PC-9 (cell line): ENCODE data around the gene CYTH3. TPM values are rescaled to one million over a fixed set of nuclear protein-coding genes. Genes with fewer than 3 reads are reported as not detected.

Source experiments
- BruUV-seq: library from RNA; stranded (reverse); fragments of 400-500 nt; replicated peaks from 2 replicates; lab custom pipeline; 2021; lab: Mats Ljungman, UMichigan
- CTCF ChIA-PET: fragments of 300-600 bp; sonication (Branson Sonifier 250); formaldehyde crosslinking; loops from one replicate; lab custom pipeline; 2022; ENCODE audit warnings: antibody characterized with exemption; lab: Charles Lee
- POLR2A ChIA-PET: fragments of 300-600 bp; sonication (Branson Sonifier 250); formaldehyde crosslinking; loops from one replicate; lab custom pipeline; 2022; ENCODE audit warnings: antibody characterized with exemption; ENCODE audit not compliant: unreplicated experiment; lab: Charles Lee
- DNase-seq, 2 experiments: peaks; one replicate each; pipeline versions ENCODE4 v3.0.0 to v3.0.0-alpha.2; 2015 to 2022; ENCODE audit warnings: mixed read lengths in 1 of 2
- H2AFZ ChIP-seq: fragments of 200-600 bp; sonication (generic); 2 replicates; pipeline ENCODE4 v1.8.1; 2017; ENCODE audit warnings: antibody characterized with exemption
- H3F3A ChIP-seq: fragments of 200-600 bp; sonication (generic); 2 replicates; pipeline ENCODE4 v1.8.1; 2017; ENCODE audit warnings: antibody characterized with exemption, mild to moderate bottlenecking, low read depth; ENCODE audit not compliant: insufficient read depth
- H3K27ac ChIP-seq: fragments of 200-600 bp; sonication (generic); 2 replicates; pipeline ENCODE4 v1.6.1; 2016; ENCODE audit warnings: mixed run types
- H3K27me3 ChIP-seq: fragments of 200-600 bp; sonication (generic); 2 replicates; pipeline ENCODE4 v1.6.1; 2016; ENCODE audit warnings: low read depth, mixed run types; ENCODE audit not compliant: insufficient read depth
- H3K36me3 ChIP-seq: fragments of 200-600 bp; sonication (generic); 2 replicates; pipeline ENCODE4 v1.6.1; 2016; ENCODE audit warnings: low read depth, mixed run types
- H3K4me1 ChIP-seq: fragments of 200-600 bp; sonication (generic); replicated peaks from 2 replicates; pipeline ENCODE4 v1.6.1; 2016; ENCODE audit warnings: mixed run types; ENCODE audit not compliant: insufficient read depth
- H3K4me2 ChIP-seq: fragments of 200-600 bp; sonication (generic); 2 replicates; pipeline ENCODE4 v1.6.1; 2017; ENCODE audit warnings: mixed run types
- H3K4me3 ChIP-seq: fragments of 200-600 bp; sonication (generic); 2 replicates; pipeline ENCODE4 v1.6.1; 2016; ENCODE audit warnings: mixed run types
- H3K79me2 ChIP-seq: fragments of 200-600 bp; sonication (generic); 2 replicates; pipeline ENCODE4 v1.6.1; 2017; ENCODE audit warnings: low read depth, mixed run types
- H3K9me2 ChIP-seq: fragments of 200-600 bp; sonication (generic); 2 replicates; pipeline ENCODE4 v1.8.1; 2017; ENCODE audit warnings: mild to moderate bottlenecking; ENCODE audit not compliant: insufficient read depth
- H3K9me3 ChIP-seq: fragments of 200-600 bp; sonication (generic); 2 replicates; pipeline ENCODE4 v1.8.1; 2016; ENCODE audit warnings: low read depth; ENCODE audit not compliant: insufficient read depth
- H4K20me1 ChIP-seq: fragments of 200-600 bp; sonication (generic); 2 replicates; pipeline ENCODE4 v1.8.1; 2017; ENCODE audit not compliant: insufficient read depth
- EZH2 ChIP-seq: fragments of 200-600 bp; sonication (generic); IDR thresholded peaks from 2 replicates; pipeline ENCODE4 v1.8.0; 2017; ENCODE audit warnings: antibody characterized with exemption, low read depth
- intact Hi-C: fragments of 100-400 bp; cut with micrococcal nuclease; formaldehyde crosslinking; loops from one replicate; pipeline ENCODE4 v1.10.0; 2022; ENCODE audit not compliant: unreplicated experiment
- total RNA-seq: library from RNA; stranded (reverse); gene quantifications from 2 replicates; pipeline ENCODE4 v1.2.3, GENCODE V29; 2021
- TF ChIP-seq, protein P1 (sequence below): fragments of 200-600 bp; sonication (generic); conservative IDR thresholded peaks from 2 replicates; pipeline ENCODE4 v1.6.1; 2017; ENCODE audit warnings: mixed run types, antibody characterized with exemption, mild to moderate bottlenecking, moderate library complexity

Gene CYTH3
- total RNA-seq, 1 experiment from 2014 or later, result 84.4 TPM

DNA sequence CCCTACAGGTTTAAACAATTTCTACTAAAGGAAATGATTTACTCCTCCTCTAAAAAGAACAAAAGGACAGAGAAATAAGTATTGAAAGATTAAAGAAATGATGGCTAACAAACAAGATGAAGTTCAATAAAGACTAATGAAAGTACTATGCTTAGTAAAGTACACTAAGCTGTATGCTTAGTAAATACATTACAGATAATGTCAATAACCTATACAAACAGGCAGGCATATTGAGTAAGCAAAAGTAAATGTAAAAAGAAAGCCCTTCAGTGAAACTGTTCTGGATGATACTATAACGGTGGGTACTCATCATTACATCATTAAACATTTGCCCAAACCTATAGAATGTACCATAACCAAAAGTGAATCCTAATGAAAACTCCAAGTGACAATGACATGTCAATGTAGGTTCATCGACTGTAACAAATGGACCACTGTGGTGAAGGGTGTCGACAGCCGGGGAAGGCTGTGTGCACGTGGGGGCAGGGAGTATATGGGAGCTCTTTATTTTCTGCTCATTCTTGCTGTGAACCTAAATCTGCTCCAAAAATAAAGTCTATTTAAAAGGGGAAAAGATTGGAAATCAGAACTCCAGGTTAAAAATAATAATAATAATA lies 34.0 kb downstream of the CYTH3 start:
- peaks cover 43% of the 10 kb centered on the region for H3K79me2 ChIP-seq
- H3K36me3 ChIP-seq, result no peaks in the 10 kb centered on the region
- TF ChIP-seq EZH2, result no peak
- TF ChIP-seq, protein P1, sequence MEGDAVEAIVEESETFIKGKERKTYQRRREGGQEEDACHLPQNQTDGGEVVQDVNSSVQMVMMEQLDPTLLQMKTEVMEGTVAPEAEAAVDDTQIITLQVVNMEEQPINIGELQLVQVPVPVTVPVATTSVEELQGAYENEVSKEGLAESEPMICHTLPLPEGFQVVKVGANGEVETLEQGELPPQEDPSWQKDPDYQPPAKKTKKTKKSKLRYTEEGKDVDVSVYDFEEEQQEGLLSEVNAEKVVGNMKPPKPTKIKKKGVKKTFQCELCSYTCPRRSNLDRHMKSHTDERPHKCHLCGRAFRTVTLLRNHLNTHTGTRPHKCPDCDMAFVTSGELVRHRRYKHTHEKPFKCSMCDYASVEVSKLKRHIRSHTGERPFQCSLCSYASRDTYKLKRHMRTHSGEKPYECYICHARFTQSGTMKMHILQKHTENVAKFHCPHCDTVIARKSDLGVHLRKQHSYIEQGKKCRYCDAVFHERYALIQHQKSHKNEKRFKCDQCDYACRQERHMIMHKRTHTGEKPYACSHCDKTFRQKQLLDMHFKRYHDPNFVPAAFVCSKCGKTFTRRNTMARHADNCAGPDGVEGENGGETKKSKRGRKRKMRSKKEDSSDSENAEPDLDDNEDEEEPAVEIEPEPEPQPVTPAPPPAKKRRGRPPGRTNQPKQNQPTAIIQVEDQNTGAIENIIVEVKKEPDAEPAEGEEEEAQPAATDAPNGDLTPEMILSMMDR, result no peak
- H3K9me2 ChIP-seq, result no peaks in the 10 kb centered on the region; the same call in 1 of the 2 replicates
- DNase-seq, result no peak
- no peak overlapping the region for H3K27ac ChIP-seq
- no TSS peak for BruUV-seq
- no peak overlapping the region for H3K4me2 ChIP-seq
- POLR2A ChIA-PET, result no interaction called here
- H3K4me1 ChIP-seq, result no peaks in the 10 kb centered on the region
- CTCF ChIA-PET, result no interaction called here
- no peak overlapping the region for H2AFZ ChIP-seq
- no peaks in the 10 kb centered on the region for H3K9me3 ChIP-seq
- no peaks in the 10 kb centered on the region for H3F3A ChIP-seq
- H3K27me3 ChIP-seq, result no peaks in the 10 kb centered on the region
- no peak overlapping the region for H3K4me3 ChIP-seq
- H4K20me1 ChIP-seq, result peaks cover 10% of the 10 kb centered on the region; the same call in 1 of the 2 replicates
- intact Hi-C loops, result no loop called here

- POLR2A ChIA-PET, result no interaction called here
- H3K4me1 ChIP-seq, result no peaks in the 10 kb centered on the region
- peaks cover 42% of the 10 kb centered on the region for H3K79me2 ChIP-seq
- H2AFZ ChIP-seq, result no peak overlapping the region
- H3K9me2 ChIP-seq, result no peaks in the 10 kb centered on the region; the same call in 1 of the 2 replicates
- no peak overlapping the region for H3K27ac ChIP-seq
- no peaks in the 10 kb centered on the region for H3K27me3 ChIP-seq
- H3K4me2 ChIP-seq, result no peak overlapping the region
- no peak for TF ChIP-seq EZH2
- TF ChIP-seq, protein P1, result no peak
- H3F3A ChIP-seq, result no peaks in the 10 kb centered on the region
- peaks cover 10% of the 10 kb centered on the region; the same call in 1 of the 2 replicates for H4K20me1 ChIP-seq
- BruUV-seq, result no TSS peak
- no peaks in the 10 kb centered on the region for H3K36me3 ChIP-seq
- intact Hi-C loops, result no loop called here
- CTCF ChIA-PET, result no interaction called here
- no peak overlapping the region for H3K4me3 ChIP-seq
- no peaks in the 10 kb centered on the region for H3K9me3 ChIP-seq
- DNase-seq, result no peak
Observed at GRCh38 chr7:6237730-6238129, 34.7 kb downstream of the CYTH3 start.

DNA sequence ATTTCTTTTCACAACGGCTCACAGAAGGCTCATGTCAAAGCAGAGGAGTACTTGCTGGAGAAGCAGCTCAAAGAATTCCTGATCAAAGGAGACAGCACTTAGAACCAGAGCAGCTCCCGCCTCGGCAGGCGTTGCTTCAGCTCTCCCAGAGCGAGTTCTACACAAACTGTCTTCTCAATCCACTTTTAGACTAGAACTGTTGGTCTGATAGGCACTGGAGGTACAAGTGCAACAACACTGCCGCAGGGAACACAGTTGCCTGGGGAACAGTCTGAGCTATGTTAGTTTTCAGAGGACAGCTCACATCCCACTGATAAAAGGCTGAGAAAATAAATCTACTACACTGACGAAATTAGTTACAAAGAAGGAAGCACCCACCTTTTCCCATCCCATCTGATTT lies 35.4 kb downstream of the CYTH3 start:
- Histone ChIP-seq H3F3A (peaks cover 3% of the 10 kb centered on the region; the same call in 1 of the 2 replicates), H4K20me1 (peaks cover 10% of the 10 kb centered on the region; the same call in 1 of the 2 replicates), H3K4me3 (no peak overlapping the region), H3K79me2 (peaks cover 43% of the 10 kb centered on the region), H2AFZ (no peak overlapping the region), H3K9me2 (no peaks in the 10 kb centered on the region; the same call in 1 of the 2 replicates), H3K27ac (no peak overlapping the region), H3K4me1 (no peaks in the 10 kb centered on the region), H3K9me3 (no peaks in the 10 kb centered on the region), H3K4me2 (no peak overlapping the region), H3K27me3 (no peaks in the 10 kb centered on the region), H3K36me3 (no peaks in the 10 kb centered on the region)
- intact Hi-C loops, result no loop called here
- no peak for DNase-seq
- BruUV-seq, result no TSS peak
- POLR2A ChIA-PET, result interaction anchor here (0.7 kb wide), 1 partner anchor 11 kb away, joined by 25 read pairs; no protein-coding TSS in a partner anchor
- CTCF ChIA-PET, result no interaction called here
- TF ChIP-seq, protein P1, result no peak
- no peak for TF ChIP-seq EZH2
